Spleen (tissue), 7 donors: Measurements from ENCODE around the gene EXOSC2.

Source experiments
- POLR2A ChIP-seq, 3 donors: fragments of 450-650 bp; IDR thresholded peaks; one replicate each; pipeline ENCODE4 v1.5.1; 2017; ENCODE audit warnings: antibody characterized with exemption in 3 of 3, mild to moderate bottlenecking in 1 of 3
- TF ChIP-seq, protein P1 (sequence below), 11 experiments: fragments of 200-600 bp in 7 of 11; fragments of 450-650 bp in 4 of 11; sonication (generic) in 4 of 11; IDR thresholded peaks in 8 of 11; conservative IDR thresholded peaks in 3 of 11; 1 replicate in 7 of 11; 2 replicates in 4 of 11; pipeline versions ENCODE4 v1.4.0 to v1.8.0; 2016 to 2021; ENCODE audit warnings: antibody characterized with exemption in 11 of 11, inconsistent platforms in 4 of 11, mild to moderate bottlenecking in 1 of 11
- donor health status: DM: no; HTN: no; CAD: no; lungs with moderate emphysema.
- donor health status: DM: no; HTN: no; CAD: no.
- donor health status: DM: no; HTN: no; CAD: no.

DNA sequence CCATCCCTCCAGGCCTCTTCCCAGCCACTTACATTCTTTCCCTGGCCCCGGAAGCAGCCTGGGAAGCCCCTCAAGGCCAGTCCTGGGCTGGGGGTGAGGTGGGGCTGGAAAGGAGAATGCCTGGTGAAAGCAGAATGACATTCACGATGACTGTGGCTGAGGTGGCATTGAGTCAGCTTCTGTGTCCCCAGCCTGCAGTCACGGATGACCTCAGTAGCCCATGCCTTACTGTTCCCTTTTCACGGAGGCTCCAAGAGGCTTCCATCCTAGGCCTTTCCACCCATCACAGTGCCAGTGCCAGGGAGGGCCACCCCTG is 26.5 kb upstream of the EXOSC2 start:
- TF ChIP-seq, protein P1, sequence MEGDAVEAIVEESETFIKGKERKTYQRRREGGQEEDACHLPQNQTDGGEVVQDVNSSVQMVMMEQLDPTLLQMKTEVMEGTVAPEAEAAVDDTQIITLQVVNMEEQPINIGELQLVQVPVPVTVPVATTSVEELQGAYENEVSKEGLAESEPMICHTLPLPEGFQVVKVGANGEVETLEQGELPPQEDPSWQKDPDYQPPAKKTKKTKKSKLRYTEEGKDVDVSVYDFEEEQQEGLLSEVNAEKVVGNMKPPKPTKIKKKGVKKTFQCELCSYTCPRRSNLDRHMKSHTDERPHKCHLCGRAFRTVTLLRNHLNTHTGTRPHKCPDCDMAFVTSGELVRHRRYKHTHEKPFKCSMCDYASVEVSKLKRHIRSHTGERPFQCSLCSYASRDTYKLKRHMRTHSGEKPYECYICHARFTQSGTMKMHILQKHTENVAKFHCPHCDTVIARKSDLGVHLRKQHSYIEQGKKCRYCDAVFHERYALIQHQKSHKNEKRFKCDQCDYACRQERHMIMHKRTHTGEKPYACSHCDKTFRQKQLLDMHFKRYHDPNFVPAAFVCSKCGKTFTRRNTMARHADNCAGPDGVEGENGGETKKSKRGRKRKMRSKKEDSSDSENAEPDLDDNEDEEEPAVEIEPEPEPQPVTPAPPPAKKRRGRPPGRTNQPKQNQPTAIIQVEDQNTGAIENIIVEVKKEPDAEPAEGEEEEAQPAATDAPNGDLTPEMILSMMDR (IDR thresholded peaks at IDR 0.05 in 8 of 11, conservative IDR thresholded peaks at IDR 0.05 in 3 of 11), result no peak
- TF ChIP-seq POLR2A (IDR thresholded peaks at IDR 0.05), result no peak
